Stimulated activated CD8-positive, alpha-beta memory T cell treated with anti-CD3 and anti-CD28 coated beads, Interleukin-12 subunit alpha, Interleukin-12 subunit beta, amount 100 ng/mL, for 24 hours (primary cell): ENCODE measurements around the gene MTMR4.
"Not testable (repeated sequence)": the region's sequence is repeated elsewhere in the genome, so short reads cannot be mapped to it uniquely, and the experiment has no call there.

Experiments used
- DNase-seq: peaks from one replicate; pipeline ENCODE4 v3.0.0-alpha.2; 2020; ENCODE audit errors: extremely low read depth

The MTMR4 gene

DNA sequence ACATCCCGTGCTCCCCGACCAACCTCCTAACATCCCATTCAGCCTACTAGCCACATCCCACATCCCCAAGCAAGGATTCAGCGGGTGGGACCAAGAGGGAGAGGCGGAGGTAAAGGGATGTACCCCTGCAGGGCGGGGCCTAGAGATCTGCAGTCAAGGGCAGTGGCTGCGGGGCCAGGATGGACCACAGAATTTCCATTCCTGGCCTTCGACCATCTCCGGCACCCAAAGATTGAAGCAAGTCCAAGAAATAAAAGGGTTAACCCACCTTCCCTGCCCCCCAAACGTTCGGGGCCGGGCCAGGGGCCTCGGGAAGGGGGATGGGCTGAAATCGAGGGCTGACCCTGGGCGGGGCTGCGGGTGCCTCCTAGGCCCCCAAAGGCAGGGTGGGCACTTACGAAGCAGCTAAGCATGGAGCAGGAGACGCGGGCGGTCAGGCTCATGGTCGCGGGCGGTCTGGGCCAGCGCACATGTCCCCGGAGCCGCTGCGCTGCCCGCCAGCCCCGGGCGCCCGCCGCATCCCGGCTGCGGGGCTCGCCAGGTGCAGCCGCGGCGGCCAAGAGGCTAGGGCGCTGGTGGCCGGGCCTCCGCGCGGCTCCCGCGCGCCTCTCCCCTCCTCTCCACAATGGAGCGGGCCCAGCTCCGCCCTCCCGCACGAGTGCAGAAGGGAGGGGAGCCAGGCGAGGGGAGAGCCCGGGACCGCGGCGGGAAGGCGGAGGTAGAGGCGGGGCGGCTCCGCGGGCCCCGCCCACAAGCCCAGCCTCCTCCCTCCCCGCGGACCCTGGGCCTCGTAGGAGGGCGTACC is at the start of gene MTMR4:
Gene MTMR4 (minus strand): TSS at position 674 of the 805 bp plus-strand sequence. CDS start 231 bp downstream, at position 443.
- DNase-seq, result peak; percentile 53

DNA sequence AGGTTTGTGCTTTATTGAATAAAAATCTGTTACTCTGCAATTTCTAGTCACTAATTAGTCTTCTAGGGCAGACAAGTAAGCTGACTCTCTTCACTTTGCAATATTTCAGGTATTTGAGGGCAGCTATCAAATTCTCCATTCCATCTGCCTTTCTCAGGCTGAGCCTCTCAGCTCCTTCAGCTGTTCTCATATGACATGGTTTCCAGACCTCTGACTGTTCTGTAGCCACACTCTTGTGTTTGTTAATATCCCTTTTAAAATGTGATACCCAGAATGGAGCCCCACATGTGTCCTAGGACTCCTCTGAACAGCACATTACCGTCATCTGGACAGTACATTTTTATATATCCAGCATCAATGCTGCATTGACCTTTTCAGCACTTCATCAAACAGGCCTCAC is 46.1 kb upstream of the MTMR4 start:
- DNase-seq, result no peak

DNA sequence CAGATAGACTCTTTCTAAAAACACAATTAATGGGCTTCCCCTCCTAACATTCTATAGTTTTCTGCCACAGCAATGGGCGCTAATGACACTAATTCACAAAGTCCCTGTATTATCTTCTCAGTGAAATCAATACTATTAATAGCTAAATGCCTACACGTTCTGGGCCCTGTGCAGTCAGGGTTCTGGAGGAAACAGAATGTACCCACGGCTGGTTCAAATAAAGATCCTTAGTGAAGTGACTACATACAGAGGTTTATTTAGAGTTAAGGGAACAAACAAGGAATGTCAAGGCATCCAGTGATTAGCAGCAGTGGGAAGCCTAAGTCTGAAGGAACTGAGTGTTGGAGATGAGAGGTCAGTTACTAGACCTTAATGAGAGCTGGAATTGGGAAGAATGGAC is 43.5 kb upstream of the MTMR4 start:
- DNase-seq, result no peak

DNA sequence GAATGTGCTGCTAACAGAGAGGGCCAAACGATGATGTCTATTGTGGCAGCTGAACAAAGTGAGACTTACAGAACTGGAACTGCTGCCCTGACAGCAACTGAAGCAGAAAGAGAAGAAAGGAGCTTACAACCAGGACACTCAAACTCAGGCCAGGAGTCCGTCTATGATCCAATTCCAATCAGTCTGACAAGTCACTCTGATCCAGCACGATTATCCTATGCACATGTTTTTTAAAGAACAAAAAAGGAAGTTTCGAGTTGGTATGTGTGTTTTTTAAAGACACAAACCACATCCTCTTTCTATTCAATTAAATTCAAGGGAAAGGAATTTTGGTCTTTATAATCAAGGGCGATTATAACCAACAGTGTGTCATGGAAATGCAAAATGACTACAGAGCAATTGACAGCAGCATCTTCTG is 42.4 kb upstream of the MTMR4 start:
- no peak for DNase-seq

DNA sequence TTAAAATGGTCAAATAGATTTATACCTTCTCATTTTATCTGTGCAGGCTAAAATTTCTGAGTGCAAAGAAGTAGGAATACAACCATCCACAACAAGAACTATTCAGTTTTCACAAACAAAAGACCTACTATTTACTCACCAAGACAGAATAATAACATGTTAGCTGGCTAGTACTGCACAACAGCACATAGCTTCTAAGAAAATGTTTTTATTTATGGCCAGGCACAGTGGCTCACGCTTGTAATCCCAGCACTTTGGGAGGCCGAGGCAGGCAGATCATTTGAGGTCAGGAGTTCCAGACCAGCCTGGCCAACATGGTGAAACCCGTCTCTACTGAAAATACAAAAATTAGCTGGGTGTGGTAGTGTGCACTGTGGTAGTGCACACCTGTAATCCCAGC is 40.7 kb upstream of the MTMR4 start:
- not testable (repeated sequence) for DNase-seq

DNA sequence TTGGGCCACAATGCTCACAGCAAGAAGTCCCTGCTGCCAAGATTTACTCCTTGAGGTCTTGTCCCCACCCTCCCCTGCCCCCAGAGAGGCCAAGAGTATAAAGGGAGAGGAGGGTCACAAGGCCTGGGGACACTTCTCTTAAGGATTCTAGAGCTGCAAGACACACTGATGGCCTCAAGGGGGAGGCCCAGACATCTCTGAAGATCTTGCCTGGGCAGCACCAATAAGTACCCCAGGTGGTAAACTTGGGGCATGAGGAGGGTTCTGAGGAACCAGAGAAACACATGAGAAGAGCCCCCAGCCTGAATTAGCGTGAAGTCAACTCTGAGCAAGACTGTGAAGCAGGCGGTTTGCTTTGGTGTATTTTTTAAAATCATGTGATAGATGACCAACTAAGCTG is 26.8 kb upstream of the MTMR4 start:
- DNase-seq, result no peak

DNA sequence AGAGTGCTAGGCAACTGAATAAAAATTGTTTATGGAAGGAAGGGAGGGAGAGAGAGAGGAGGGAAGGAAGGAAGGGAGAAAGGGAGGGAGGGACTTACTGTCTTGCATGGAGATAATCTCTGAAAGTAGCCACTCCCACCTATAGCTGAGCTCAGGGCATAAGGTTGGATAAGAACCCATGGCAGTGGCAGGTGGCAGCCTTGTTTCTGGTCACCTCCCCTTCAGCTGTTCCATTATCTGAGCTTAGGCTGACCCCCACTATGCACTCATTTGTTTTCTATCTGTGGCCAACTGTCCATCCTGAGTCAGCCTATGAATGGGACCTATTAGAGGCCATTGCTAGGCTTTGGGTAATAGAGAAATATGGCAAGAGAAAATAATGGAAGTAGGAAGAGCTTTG is 25.3 kb upstream of the MTMR4 start:
- DNase-seq, result no peak

DNA sequence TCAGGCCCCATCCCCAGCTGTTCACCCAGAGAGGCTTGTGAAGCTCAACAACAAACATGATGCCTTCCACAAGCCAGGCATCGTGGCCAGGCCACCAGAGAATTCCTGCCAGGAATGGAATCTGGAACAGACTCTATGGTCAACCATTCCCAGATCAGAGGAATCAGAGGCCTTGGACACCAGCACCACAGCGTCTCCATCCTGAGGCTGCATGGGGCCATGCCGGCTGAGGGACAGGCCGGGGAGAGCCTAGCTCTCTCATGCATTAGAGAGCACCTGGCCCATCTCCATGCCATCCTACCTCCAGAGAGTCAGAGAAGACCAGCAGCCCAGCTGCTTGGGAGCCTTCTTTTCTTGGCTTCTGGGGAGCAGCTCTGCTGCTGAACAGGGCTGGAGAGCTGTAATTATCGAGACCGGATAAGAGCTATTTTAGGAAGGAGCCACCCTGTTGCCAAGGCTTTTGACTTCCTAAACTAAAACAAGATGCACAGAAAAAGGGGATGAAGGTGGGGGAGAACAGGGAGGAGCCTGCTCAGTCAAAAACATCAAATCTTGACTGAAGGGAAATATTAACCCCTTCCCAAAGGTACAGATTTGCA is 24.5 kb upstream of the MTMR4 start:
- DNase-seq, result no peak

DNA sequence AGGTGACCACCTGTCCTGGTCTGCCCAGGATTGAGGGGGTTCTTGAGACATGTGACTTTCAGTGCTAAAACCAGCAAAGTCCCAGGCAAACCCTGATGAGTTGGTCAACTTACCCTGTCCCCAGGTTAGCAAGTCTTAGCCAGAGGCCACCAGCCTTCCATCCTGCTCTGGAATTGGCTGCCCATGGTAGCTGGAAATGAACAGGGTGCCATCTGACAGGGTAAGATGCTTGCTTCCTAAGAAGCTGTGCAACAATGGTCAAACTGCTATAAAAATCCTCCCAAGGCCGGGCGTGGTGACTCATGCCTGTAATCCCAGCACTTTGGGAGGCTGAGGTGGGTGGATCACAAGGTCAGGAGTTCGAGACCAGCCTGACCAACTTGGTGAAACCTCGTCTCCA is 22.8 kb upstream of the MTMR4 start:
- no peak for DNase-seq

DNA sequence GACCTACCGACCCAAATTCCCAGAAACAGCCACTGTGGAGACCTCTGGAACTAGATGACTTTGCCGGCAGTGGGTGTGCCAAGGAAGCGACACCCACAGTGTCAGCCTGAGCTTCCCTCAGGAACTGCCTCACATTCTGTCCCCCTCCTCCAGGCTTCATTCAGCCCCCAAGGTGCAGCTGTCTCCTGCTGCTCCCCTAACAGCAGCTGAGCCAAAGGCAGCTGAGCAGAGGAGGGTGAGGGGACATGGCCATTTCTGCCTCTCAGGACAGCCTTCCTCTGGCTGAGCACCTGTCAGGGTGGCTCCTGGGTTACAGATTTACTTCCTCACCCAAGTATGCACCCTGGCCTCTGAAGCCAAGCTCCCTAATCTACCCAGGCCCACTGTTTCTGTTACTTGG is 22.1 kb upstream of the MTMR4 start:
- no peak for DNase-seq

DNA sequence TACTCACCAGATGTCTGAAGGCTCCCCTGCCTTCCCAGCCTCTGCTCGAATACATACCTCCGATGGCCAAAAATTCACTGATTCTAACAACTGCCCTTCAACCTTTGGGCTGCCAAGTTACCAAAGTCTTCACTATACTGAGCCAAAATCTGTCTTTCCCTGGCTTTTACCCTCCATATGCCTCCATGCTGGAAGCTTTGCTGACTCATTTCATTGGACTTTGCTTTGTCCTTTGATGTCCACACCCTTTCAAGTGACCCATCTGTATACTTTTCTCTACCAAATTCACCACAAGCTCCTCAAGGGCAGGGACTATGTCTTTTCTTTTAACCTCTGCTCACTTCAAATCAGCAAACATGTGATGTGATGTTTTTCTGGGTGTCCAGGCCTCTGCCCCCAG is 21.0 kb upstream of the MTMR4 start:
- no peak for DNase-seq

DNA sequence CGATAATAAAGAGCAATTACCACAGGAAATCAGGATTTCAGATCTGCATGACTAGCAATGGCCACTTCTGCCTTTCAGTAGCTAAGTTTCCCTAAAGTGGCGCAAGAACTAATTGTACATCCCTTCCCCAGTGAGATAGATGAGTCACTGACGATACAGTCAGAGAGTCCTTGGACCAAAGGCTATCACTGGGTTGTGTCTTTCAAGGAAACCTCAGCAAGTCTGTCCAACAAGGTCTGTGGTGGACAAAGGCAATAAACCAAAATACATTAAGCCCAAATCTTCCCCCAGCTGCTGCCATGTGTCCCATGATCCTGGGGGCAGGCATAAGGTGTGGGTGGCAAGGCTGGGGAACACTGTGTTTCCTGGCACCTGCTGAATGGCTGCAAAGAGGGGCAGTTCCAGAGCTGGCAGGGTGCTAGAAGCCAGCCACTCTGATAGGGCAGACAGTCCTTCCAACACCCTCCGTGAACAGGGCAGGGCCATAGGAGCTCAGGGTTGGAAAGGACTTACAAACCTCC is 20.5 kb upstream of the MTMR4 start:
- DNase-seq, result no peak

DNA sequence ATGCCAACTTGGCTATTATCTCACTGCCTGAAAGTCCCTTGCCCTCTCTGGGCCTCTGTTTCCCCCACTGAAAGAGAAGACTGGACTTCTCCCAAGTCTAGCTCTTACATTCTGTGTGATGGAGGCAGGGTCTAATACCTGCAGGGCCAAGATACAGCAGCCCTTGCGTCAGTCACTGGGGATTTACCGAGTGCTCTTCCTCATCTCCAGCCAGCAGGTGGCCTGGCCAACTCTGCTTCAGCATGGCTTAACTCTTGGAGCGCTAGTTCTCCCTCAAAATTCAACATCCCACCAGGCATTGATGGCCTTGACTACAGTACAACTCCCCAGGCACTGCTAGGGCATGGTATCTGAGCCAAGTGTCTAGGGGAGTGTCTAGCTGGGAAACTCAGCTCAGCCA is 19.9 kb upstream of the MTMR4 start:
- DNase-seq, result no peak

DNA sequence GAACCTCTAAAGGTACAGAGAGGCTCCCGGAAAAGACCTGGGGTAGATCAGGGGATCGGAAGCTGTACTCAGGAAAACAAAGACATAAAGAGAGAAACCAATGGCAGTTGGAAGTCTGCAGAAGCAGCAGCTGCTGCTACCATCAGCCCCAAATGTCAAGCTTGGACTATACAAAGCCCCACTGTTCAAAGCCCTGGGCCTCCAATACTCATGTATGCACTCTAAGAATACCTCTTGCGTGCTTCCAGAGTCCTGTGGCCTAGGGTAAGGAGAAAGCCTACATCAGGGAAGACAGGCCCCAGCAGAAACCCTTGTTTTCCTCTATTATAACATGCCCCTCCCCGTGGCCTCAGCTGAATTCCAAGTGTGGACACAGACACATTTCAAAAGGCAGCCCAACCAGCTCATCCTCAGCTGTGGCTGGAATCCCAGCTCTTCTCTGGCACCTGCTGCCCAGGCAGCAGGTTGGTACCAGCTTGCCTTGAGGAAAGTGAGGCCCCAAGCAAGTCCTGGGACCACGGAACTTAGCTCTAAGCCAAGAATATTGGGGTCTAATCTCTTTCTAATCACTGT is 19.3 kb upstream of the MTMR4 start:
- no peak for DNase-seq

DNA sequence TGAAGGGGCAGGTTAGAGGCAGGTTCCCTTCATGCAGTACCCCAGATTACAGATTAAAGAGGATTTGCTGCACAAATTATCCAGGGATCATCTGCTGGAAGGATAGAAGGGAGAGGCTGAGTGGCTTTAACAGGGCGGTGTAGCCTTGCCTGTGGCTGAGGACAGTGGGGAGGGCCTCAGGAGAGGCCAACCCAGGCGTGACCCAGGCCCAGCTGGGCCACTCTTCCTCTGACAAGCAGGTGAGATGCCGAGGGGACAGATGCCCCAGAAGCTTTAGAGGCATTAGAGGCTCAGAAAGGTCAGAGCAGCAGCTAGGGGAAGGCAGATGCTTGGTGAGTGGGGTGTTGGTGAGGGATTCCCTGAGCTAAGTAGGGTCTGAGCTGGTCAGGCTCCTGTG is 18.1 kb upstream of the MTMR4 start:
- no peak for DNase-seq

DNA sequence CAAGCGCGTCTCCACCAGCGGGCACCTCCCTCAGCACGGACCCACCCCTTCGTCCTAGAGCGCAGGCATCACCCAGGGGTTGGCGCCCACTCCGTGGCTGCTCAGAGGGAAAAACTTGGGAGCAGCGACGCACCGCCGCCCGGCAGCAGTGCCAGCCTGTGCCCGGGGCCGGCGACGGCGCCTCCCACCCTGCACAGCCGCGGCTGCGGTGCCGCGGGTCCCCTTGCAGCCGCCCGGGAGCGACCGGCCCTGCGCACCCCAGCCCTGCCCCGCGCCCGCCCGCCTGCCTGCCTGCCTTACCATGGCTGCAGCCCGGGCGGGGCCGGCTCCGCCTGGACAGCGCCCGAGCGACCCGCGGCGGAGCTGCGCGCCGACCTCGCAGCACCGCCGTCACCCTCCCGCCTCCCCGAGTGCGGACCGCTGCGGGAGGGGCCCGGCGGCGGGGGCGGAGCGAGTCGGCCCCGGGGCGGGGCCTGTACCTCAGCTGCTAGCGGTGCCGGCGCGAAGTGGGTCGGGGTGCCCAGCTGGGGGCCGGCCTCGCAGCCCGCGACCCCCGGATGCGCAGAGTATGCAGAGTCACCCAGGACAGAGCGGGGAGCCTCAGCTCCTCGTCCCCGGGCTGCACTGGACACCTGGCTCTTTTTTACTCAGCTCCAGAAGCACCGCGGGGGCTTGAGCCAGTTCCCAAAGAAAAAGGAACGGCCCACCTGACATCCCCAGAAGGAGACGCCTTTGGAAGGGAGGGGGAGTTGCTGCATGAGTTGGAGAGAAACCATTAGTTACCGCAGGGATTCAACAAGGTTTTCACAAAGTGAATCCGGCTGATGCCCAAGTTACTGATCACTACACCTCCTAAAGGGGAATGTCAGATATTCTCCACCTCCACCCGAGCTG is 17.5 kb upstream of the MTMR4 start:
- no peak for DNase-seq

DNA sequence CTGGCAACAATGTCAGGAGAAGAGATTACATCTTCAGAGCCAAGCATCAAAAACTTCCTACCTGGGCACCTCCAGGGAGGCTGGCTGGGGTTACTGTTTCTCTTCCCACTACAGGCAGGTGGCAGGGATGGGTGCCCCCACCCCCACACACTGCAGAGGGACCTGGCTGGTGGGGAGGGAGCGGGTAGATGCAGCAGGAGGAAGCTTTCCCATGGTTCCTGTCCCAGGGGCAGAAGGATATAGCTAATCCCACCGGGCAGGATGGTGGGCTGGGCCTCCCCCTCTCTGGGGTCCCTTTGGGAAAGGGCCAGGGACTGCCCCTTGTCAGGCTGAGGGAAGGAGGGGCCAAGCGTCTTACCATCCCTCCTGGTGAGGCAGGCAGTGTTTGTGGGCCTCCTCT is 16.7 kb upstream of the MTMR4 start:
- no peak for DNase-seq

DNA sequence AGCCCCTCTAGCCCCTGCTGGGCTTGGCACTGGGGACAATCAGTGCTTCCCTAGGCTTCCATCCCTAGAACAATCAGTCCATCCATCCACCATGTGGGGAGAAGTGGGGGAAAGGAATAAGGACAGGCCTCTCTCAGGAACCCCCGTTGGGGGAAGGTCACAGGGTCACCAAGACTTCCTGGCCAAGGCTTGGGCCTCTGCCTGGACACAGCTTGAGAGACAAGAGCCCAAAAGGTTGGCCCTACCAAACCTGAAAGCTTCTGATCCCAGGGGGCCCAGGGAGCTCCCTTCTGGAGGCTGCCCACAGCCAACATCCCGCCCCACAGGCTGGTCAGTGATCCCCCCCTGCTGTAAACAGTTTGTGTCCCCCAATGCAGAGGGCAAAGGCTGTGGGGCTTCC is 16.2 kb upstream of the MTMR4 start:
- no peak for DNase-seq

DNA sequence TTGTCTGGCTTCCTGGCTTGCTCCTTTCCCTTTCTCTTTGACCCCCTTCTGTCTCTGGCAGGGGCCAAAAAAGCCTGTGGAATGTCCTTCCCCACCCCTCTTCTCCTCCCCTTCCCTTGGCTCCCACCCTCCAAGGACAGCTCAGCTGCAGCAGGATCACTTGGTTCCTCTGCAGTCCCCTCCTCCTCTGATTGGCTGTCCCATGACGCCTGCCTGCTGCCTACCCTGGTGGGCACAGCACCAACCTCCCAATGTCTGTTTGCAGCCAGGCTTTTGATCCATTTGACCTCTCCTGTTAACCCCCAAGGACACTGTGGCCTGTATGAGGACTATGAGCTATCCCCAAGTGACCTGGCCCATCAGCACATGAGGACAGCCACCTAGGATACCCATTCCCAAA is 14.8 kb upstream of the MTMR4 start:
- no peak for DNase-seq

DNA sequence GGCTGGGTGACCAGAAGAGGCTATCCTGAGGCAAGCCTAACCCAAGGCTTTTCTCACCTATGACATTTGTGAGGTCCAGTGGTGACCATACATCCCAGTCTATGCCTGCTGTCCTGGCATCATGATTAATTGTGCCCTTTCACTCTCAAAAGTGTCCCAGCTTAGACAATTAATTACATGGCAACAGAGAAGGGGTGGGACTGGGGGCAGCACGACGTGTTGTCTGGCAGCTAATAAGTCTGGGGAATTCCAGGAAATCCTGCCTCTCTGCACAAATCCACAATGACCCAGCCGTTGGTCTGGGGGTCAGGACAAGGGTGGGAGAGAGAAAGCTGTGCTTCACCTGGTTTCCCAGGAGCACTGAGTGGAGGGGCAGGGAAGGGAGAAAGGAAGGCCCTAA is 14.0 kb upstream of the MTMR4 start:
- no peak for DNase-seq

DNA sequence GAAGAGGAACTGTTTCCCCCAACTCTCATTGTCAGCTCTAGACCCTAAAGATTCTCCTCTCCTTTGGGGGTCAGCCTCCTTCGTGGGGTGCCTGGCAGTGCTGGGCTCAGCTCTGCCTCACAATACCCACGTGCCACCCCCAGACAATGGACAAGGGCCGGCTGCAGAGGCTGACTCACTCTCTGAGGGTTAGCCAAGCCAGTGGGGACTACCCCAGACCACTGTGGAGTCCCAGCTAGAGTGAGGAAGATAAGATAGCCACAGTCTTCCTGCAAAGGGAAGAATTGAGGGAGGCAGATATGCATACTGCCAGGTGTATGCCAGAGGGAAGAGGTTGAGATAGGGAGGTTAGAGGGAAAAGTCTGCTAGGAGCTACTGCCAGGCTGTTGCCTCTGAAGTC is 13.5 kb upstream of the MTMR4 start:
- DNase-seq, result no peak

DNA sequence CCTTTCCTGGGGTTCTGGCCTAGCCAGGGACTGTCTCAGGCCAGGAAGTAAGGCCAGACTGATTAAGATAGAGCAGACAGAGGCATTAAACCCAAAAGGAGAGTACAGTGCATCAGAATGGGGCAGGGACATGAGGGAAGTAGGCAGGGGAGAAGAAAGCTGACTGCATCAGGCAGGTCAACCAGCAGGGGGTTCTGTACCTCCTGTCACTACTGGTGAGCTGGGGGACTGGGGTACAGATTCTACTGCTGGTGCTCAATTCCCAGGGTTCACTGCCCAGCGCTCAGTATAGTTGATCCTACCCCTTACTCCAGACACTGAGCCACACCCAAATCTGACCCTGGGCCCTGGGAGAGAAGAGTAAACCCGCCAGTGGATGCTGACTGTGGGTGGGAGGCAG is 12.9 kb upstream of the MTMR4 start:
- no peak for DNase-seq
